HEK293 (cell line): Measurements from ENCODE around the gene EFHD1.

Experiments used
- CTCF ChIA-PET: fragments of 350-600 bp; formaldehyde crosslinking; extraction: SDS; loops from one replicate; lab custom pipeline; 2021; ENCODE audit warnings: antibody characterized with exemption; lab: Yijun Ruan, JAX
- POLR2A ChIA-PET: fragments of 300-600 bp; formaldehyde crosslinking; extraction: SDS; loops from one replicate; lab custom pipeline; 2020; ENCODE audit warnings: antibody characterized with exemption, inconsistent platforms; lab: Yijun Ruan, JAX
- H3K27ac ChIP-seq: fragments of 200-500 bp; sonication (Bioruptor generic); 2 replicates; pipeline ENCODE4 v1.5.1; 2014; ENCODE audit warnings: low read depth, low read length, control low read depth, inconsistent platforms; ENCODE audit errors: extremely low read depth
- H3K36me3 ChIP-seq, 2 experiments: fragments of 200-500 bp in 1 of 2; sonication (Bioruptor generic) in 1 of 2; 1 replicate in 1 of 2; 2 replicates in 1 of 2; pipeline ENCODE4 v1.5.1; 2014 to 2017; ENCODE audit warnings: inconsistent platforms in 2 of 2, low read length in 2 of 2; ENCODE audit not compliant: control insufficient read depth in 2 of 2, insufficient read depth in 1 of 2
- H3K4me1 ChIP-seq: fragments of 200-500 bp; sonication (Bioruptor generic); 2 replicates; pipeline ENCODE4 v1.5.1; 2014; ENCODE audit warnings: mild to moderate bottlenecking, low read length, inconsistent platforms; ENCODE audit not compliant: control insufficient read depth, insufficient read depth
- H3K4me3 ChIP-seq: 2 replicates; pipeline ENCODE4 v1.5.1; 2011; ENCODE audit warnings: low read depth, mild to moderate bottlenecking, control low read depth, low read length, moderate library complexity
- H3K9me3 ChIP-seq: fragments of 200-500 bp; sonication (Bioruptor generic); 2 replicates; pipeline ENCODE4 v1.5.1; 2014; ENCODE audit warnings: low read depth, low read length, inconsistent platforms; ENCODE audit not compliant: control insufficient read depth, insufficient read depth
- GFI1B ChIP-seq: fragments of 450-650 bp; formaldehyde crosslinking; IDR thresholded peaks from 2 replicates; pipeline ENCODE4 v1.5.1; 2016; ENCODE audit warnings: missing biosample characterization, missing genetic modification characterization
- GLI4 ChIP-seq: fragments of 450-650 bp; formaldehyde crosslinking; IDR thresholded peaks from 2 replicates; pipeline ENCODE4 v1.5.1; 2016; ENCODE audit warnings: missing biosample characterization, missing genetic modification characterization
- HIC1 ChIP-seq: fragments of 450-650 bp; formaldehyde crosslinking; IDR thresholded peaks from 2 replicates; pipeline ENCODE4 v1.5.1; 2016; ENCODE audit warnings: missing biosample characterization, missing genetic modification characterization
- KLF9 ChIP-seq: fragments of 450-650 bp; formaldehyde crosslinking; IDR thresholded peaks from 2 replicates; pipeline ENCODE4 v1.5.1; 2016; ENCODE audit warnings: missing biosample characterization, missing genetic modification characterization, low read depth
- ZBTB21 ChIP-seq: fragments of 450-650 bp; formaldehyde crosslinking; IDR thresholded peaks from 2 replicates; pipeline ENCODE4 v1.5.1; 2017; ENCODE audit warnings: missing biosample characterization, missing genetic modification characterization
- ZBTB44 ChIP-seq: fragments of 450-650 bp; IDR thresholded peaks from 2 replicates; pipeline ENCODE4 v1.5.1; 2018; ENCODE audit warnings: missing biosample characterization, mild to moderate bottlenecking, missing genetic modification characterization
- ZBTB8A ChIP-seq: fragments of 450-650 bp; formaldehyde crosslinking; IDR thresholded peaks from 2 replicates; pipeline ENCODE4 v1.5.1; 2016; ENCODE audit warnings: missing biosample characterization, missing genetic modification characterization
- ZEB2 ChIP-seq: fragments of 450-650 bp; formaldehyde crosslinking; IDR thresholded peaks from 2 replicates; pipeline ENCODE4 v1.5.1; 2016; ENCODE audit warnings: missing biosample characterization, missing genetic modification characterization
- ZNF114 ChIP-seq: fragments of 450-650 bp; formaldehyde crosslinking; IDR thresholded peaks from 2 replicates; pipeline ENCODE4 v1.5.0; 2017; ENCODE audit warnings: missing biosample characterization, missing genetic modification characterization
- ZNF2 ChIP-seq: fragments of 450-650 bp; formaldehyde crosslinking; IDR thresholded peaks from 2 replicates; pipeline ENCODE4 v1.5.1; 2016; ENCODE audit warnings: missing biosample characterization, missing genetic modification characterization
- ZNF24 ChIP-seq: fragments of 450-650 bp; formaldehyde crosslinking; IDR thresholded peaks from 2 replicates; pipeline ENCODE4 v1.5.1; 2016; ENCODE audit warnings: missing biosample characterization, missing genetic modification characterization
- ZNF324 ChIP-seq: fragments of 450-650 bp; formaldehyde crosslinking; IDR thresholded peaks from 2 replicates; pipeline ENCODE4 v1.5.1; 2016; ENCODE audit warnings: missing biosample characterization, missing genetic modification characterization
- ZNF433 ChIP-seq: fragments of 450-650 bp; formaldehyde crosslinking; IDR thresholded peaks from 2 replicates; pipeline ENCODE4 v1.5.1; 2016; ENCODE audit warnings: missing biosample characterization, missing genetic modification characterization, low read depth
- ZNF561 ChIP-seq: fragments of 450-650 bp; IDR thresholded peaks from 2 replicates; pipeline ENCODE4 v1.5.1; 2018; ENCODE audit warnings: missing biosample characterization, missing genetic modification characterization, borderline replicate concordance
- ZNF610 ChIP-seq: fragments of 450-650 bp; formaldehyde crosslinking; IDR thresholded peaks from 2 replicates; pipeline ENCODE4 v1.5.1; 2016; ENCODE audit warnings: missing biosample characterization, missing genetic modification characterization, borderline replicate concordance
- ZNF776 ChIP-seq: fragments of 450-650 bp; formaldehyde crosslinking; IDR thresholded peaks from 2 replicates; pipeline ENCODE4 v1.5.0; 2017; ENCODE audit warnings: missing biosample characterization, missing genetic modification characterization, borderline replicate concordance
- ZNF791 ChIP-seq: fragments of 450-650 bp; formaldehyde crosslinking; IDR thresholded peaks from 2 replicates; pipeline ENCODE4 v1.5.1; 2016; ENCODE audit warnings: missing biosample characterization, missing genetic modification characterization
- ZSCAN18 ChIP-seq: fragments of 450-650 bp; formaldehyde crosslinking; IDR thresholded peaks from 2 replicates; pipeline ENCODE4 v1.5.1; 2016; ENCODE audit warnings: missing biosample characterization, missing genetic modification characterization
- ZSCAN4 ChIP-seq: fragments of 450-650 bp; formaldehyde crosslinking; IDR thresholded peaks from 2 replicates; pipeline ENCODE4 v1.5.1; 2017; ENCODE audit warnings: missing biosample characterization, missing genetic modification characterization

EFHD1 gene

GRCh38 chr2:232662486-232663260, 29.3 kb downstream of the EFHD1 start:
- POLR2A ChIA-PET = no interaction called here
- Histone ChIP-seq H3K4me1 (no peaks in the 10 kb centered on the region), H3K36me3 (peaks cover 3 to 8% of the 10 kb centered on the region in 2 experiments; a peak in 2 of 3 replicates), H3K27ac (no peak overlapping the region)
- TF ChIP-seq ZEB2 (tag by site-specific recombination) (no peak), GFI1B (tag by site-specific recombination) (no peak), ZBTB8A (tag by site-specific recombination) (no peak), ZNF324 (tag by site-specific recombination) (no peak), ZSCAN18 (no peak), KLF9 (tag by site-specific recombination) (no peak), GLI4 (tag by site-specific recombination) (no peak), HIC1 (tag by site-specific recombination) (no peak), ZNF791 (no peak), ZNF610 (no peak), ZNF114 (tag by site-specific recombination) (no peak), ZNF24 (no peak), ZNF2 (tag by site-specific recombination) (no peak), ZBTB44 (tag by site-specific recombination) (no peak), ZSCAN4 (no peak), ZNF561 (no peak), ZBTB21 (tag by site-specific recombination) (no peak), ZNF433 (no peak), ZNF776 (tag by site-specific recombination) (no peak)
- TF ChIP-seq, all 188 proteins: peak for 0
- CTCF ChIA-PET = interaction anchor here (0.6 to 0.7 kb wide), 2 partner anchors 51 to 986 kb away, joined by 3 to 4 read pairs; no protein-coding TSS in a partner anchor
- H3K9me3 ChIP-seq = no peaks in the 10 kb centered on the region
- H3K4me3 ChIP-seq = no peak overlapping the region
